Erythroblast (primary cell): ENCODE data around the gene YIPF1.
"Not testable (repeated sequence)": the region's sequence is repeated elsewhere in the genome, so short reads cannot be mapped to it uniquely, and the experiment has no call there.

Source experiments
- DNase-seq, 2 experiments: peaks; one replicate each; lab custom pipeline; 2025; lab: John Stamatoyannopoulos, UW
- GATA1 ChIP-seq: IDR thresholded peaks from 2 replicates; pipeline ENCODE4 v1.6.1; 2011; ENCODE audit warnings: low read depth, mild to moderate bottlenecking, control low read depth, low read length, moderate library complexity
- POLR2A ChIP-seq: IDR thresholded peaks from 2 replicates; pipeline ENCODE4 v1.6.1; 2011; ENCODE audit warnings: mild to moderate bottlenecking, low read length

Gene YIPF1

GRCh38 chr1:53847980-53848379, 41.6 kb downstream of the YIPF1 start:
- DNase-seq, result no peak
- TF ChIP-seq GATA1, result no peak
- no peak for TF ChIP-seq POLR2A

- DNase-seq, result peak in 1 of 2 experiments; percentile 14
- TF ChIP-seq POLR2A, result no peak
- TF ChIP-seq GATA1, result no peak
Measured at GRCh38 chr1:53842347-53842746, 47.2 kb downstream of the YIPF1 start.

DNA sequence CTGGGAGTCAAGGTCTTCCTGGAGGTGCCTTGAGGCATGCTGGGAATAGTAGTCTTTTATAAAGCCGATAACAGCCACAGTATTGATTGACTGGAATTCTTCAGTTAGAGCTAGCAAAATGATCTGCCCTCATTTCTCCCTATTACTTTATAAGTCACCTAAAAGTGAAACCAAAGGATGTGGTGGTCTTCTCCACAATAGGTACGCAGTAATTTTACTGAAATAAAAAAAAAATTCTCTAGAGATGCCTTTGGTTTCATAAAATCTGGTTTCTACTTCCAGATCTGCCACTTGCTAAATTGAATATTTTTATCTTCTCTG, 51.0 kb downstream of the YIPF1 start:
- no peak for DNase-seq
- TF ChIP-seq GATA1, result no peak
- TF ChIP-seq POLR2A, result no peak

GRCh38 chr1:53837924-53838653, 51.5 kb downstream of the YIPF1 start, which contains the start of gene NDC1:
NDC1 (minus strand) TSS chr1:53838296; CDS start chr1:53838261, 35 bp downstream.
- DNase-seq, result peak; percentile 95

DNA sequence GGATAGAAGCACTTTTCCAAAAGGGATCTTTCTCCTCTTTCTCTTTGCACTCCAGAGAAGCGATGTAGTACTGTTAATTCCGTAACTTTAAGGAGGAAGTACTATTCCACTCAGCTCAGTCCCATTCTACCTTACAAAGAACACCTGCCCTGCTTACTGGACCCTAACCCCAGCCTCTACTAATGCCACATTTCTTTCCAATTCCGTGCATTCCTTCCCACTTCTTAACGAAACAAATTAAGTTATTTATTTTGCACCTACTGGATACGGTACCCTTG, 52.0 kb downstream of the YIPF1 start:
- TF ChIP-seq GATA1, result no peak
- no peak for TF ChIP-seq POLR2A
- no peak for DNase-seq

More at GRCh38 chr1:53837924-53838653, 51.5 kb downstream of the YIPF1 start, which contains the start of gene NDC1:
- no peak for TF ChIP-seq GATA1
- peak; percentile 76 for TF ChIP-seq POLR2A

DNA sequence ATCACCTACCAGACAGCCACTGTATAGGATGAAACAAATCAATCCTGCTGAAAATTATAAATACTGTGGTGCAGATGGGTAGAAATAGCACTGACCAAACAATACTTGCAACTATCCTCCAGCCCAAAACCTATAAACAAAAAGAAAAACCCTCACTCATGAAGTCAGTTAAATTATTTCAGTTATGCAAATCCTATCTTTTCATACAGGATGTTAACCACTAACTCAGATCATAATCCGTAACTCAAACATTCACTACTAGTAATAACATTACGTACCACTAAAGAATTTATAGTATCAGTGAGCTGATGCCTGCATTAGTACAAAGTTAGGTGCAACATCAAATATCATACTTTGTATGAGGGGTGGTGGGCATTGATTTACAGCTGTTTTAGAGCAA, 54.1 kb downstream of the YIPF1 start:
- no peak for DNase-seq
- no peak for TF ChIP-seq GATA1
- TF ChIP-seq POLR2A, result no peak

- DNase-seq, result no peak
- TF ChIP-seq GATA1 (no peak), POLR2A (no peak)
Measured at GRCh38 chr1:53834776-53835175, 54.8 kb downstream of the YIPF1 start.

DNA sequence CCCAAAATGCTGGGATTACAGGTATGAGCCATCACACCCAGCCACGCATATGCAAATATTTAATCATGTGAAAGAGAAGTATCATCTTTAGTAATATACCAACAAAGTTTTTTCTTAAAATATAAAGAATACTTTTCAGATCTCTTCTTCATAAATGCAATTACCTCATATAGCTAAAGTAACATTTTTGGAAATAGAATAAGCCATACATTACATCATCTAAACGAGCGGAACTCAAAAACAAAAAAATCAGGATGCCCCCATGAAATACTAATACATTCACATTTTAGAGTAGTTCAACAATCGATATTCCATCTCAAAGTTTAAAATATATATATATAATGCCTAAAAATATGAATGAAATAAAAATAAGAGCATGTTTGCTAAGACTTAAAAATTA, 56.2 kb downstream of the YIPF1 start:
- DNase-seq, result no peak
- TF ChIP-seq GATA1, result no peak
- TF ChIP-seq POLR2A, result no peak

- TF ChIP-seq POLR2A (no peak), GATA1 (no peak)
- no peak for DNase-seq
Measured at GRCh38 chr1:53826367-53826766, 63.2 kb downstream of the YIPF1 start.

GRCh38 chr1:53825306-53825705, 64.3 kb downstream of the YIPF1 start:
- no peak for DNase-seq
- TF ChIP-seq POLR2A, result no peak
- TF ChIP-seq GATA1, result no peak

- TF ChIP-seq POLR2A (no peak), GATA1 (no peak)
- no peak for DNase-seq
Measured at GRCh38 chr1:53822931-53823330, 66.7 kb downstream of the YIPF1 start.

GRCh38 chr1:53821380-53821779, 68.2 kb downstream of the YIPF1 start:
- DNase-seq, result no peak
- TF ChIP-seq GATA1, result no peak
- TF ChIP-seq POLR2A, result no peak

DNA sequence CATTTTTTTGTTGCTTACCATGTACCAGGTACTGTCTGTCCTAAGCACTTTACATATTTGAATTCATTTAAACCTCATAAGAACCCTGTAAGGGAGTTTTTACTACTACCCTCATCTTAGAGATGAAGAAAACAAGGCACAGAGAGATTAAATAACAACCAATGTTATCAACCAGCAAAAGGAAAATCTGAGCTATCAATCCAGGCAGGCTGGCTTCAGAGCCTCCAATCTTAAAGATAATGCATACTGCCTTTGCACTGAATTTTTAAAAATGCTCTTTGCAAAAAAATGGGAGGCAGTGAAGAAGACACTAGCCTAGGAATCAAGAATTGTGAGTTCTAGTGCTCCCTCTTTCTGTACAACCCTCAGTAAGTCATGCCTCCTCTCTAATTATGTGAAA, 70.2 kb downstream of the YIPF1 start:
- peak; percentile 22 to 69 for DNase-seq
- TF ChIP-seq GATA1 (no peak), POLR2A (no peak)

- DNase-seq, result not testable (repeated sequence)
Measured at GRCh38 chr1:53816584-53816983, 73.0 kb downstream of the YIPF1 start.

DNA sequence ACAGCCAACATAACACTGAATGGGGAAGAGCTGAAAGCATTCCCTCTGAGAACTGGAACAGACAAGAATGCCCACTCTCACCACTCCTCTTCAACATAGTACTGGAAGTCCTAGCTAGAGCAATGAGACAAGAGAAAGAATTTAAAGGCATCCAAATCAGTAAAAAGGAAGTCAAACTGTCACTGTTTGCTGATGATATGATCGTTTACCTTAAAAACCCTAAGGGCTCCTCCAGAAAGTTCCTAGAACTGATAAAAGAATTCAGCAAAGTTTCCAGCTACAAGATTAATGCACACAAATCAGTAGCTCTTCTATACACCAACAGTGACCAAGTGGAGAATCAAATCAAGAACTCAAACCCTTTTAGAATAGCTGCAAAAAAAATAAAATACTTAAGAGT, 74.1 kb downstream of the YIPF1 start:
- not testable (repeated sequence) for DNase-seq

DNA sequence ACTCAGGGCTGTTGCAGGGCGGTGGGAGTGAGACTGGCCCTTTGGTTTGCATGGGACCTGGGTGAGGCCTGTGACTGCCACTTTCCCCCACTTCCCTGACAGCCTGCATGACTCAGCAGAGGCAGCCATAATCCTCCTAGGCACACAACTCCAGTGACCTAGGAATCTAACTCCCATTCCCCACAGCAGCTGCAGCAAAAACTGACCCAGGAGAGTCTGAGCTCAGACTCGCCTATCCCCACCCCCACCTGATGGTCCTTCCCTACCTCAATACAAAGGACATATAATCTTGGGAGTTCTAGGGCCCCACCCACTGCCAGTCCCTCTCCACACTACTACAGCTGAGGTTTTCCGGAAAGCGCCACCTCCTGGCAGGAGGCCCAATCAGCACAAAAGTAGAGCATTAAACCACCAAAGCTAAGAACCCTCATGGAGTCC, 78.2 kb downstream of the YIPF1 start:
- DNase-seq, result peak; percentile 28 to 43
- no peak for TF ChIP-seq GATA1
- no peak for TF ChIP-seq POLR2A
